GM21576 (cell line): ENCODE measurements around the gene TNIK.

Experiments used
- ATAC-seq: cut with Tn5 transposase; IDR thresholded peaks from one replicate; pipeline ENCODE4 v1.9.1; 2021; ENCODE audit warnings: mild to moderate bottlenecking, moderate library complexity; ENCODE audit not compliant: unreplicated experiment

Gene TNIK

GRCh38 chr3:171026597-171027293, 433.5 kb downstream of the TNIK start, which contains the start of gene SLC2A2:
SLC2A2 (minus strand) TSS chr3:171026720; CDS start chr3:171026670, 50 bp downstream.
- ATAC-seq = no peak

GRCh38 chr3:171023566-171023965, 436.6 kb downstream of the TNIK start:
- ATAC-seq = no peak

GRCh38 chr3:171021377-171021776, 438.8 kb downstream of the TNIK start:
- ATAC-seq = no peak

GRCh38 chr3:171018156-171018935, 441.9 kb downstream of the TNIK start:
- no peak for ATAC-seq

- ATAC-seq = no peak
Measured at GRCh38 chr3:171013822-171014748, 446.1 kb downstream of the TNIK start.

GRCh38 chr3:171011873-171012336, 448.3 kb downstream of the TNIK start:
- no peak for ATAC-seq
